NCI-H1417 treated with DMSO at 0.1 percent for 48 hours (cell line): ENCODE results near the gene EPS8L2.

Experiments used
- DNase-seq: peaks from one replicate; lab custom pipeline; 2025; lab: John Stamatoyannopoulos, UW

EPS8L2 gene

DNA sequence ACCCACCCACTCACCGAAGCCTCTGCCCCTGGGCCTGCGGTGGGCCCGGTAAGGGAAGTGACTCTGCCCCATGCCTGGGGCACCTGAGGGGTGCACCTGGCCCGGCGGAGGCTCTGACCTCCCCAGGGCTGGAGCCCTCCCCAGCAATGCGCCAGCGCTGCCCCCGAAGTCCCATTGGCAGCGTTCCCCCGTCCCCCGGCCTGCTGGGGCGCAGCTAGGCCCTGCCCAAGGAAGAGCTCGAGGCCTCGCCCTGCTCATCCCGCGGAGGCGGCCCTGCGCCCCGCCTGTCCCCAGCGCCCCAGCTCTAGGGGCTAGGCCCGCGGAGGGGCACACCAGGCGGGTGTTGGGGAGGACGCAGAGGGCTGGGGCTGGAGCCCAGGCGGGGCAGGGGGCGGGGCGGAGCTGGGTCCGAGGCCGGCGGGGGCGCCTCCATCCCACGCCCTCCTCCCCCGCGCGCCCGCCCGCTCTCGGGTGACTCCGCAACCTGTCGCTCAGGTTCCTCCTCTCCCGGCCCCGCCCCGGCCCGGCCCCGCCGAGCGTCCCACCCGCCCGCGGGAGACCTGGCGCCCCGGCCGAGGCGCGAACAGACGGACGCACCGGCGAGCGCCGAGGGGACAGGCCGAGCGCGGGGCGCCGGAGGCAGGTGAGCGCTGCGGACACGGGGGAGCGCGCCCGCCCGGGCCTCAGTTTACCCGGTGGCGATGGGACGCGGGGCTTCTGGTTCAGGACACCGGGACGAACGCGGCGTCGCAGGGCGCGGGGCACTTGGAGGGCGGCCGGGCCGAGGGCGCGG is at the start of gene EPS8L2:
Gene EPS8L2, plus strand, starts transcription at position 586 of the 793 bp plus-strand sequence. CDS start 3,177 bp downstream, outside the sequence.
- no peak for DNase-seq

DNA sequence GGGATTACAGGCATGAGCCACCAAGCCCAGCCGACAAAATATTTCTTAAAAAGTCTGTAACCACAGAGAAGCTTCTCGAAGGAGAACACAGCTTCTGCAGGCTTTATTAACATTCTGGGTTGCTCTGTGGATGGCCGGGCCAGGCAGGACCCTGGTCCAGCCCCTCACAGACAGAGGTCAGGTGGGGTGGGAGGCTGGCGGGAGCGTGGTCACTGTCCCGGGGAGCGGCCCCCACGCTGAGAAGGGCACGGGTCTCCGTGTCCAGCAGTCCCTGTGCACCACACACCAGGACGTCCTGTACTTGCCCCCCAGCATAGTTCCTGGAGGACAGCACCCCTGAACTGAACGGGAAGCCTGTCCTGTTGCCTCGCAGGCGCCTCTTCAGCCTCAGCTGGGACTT is 49.6 kb upstream of the EPS8L2 start:
- no peak for DNase-seq

DNA sequence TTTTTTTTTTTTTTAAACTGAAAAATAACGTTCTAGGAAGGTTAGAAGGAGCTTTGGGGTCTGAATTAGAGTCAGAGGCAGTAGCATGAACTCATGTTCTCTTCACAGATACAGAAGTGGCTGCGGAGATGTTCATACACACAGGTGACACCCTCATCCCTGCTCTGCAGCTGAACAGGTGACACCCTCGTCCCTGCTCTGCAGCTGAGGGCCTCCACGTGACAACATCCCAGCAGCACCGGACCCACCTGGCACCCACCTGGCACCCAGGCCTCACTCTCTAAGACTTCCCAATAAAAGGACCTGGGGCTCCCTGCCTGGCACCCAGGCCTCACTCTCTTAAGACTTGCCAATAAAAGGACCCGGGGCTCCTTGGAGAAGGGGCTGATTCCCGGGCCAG is 49.2 kb upstream of the EPS8L2 start:
- no peak for DNase-seq

DNA sequence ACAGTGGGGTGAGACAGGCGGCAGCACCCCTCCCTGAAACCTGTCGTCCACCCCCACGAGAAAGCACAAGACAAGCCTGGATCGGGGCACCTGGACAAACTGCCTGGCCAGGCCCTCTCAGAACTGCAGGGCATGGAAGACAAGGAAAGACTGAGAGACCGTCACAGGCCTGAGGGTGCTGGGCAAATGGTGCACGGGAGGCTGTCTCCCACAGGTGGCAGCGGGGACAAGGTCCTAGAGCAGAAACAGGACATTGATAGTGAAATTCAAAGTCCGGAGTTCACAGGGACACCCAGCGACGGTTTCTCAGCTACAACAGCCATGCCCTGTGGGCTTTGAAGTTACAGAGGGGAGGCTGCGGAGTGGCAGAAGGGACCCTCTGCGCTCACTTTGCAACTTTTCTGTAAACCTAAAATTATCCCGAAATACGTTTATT is 48.3 kb upstream of the EPS8L2 start:
- no peak for DNase-seq

DNA sequence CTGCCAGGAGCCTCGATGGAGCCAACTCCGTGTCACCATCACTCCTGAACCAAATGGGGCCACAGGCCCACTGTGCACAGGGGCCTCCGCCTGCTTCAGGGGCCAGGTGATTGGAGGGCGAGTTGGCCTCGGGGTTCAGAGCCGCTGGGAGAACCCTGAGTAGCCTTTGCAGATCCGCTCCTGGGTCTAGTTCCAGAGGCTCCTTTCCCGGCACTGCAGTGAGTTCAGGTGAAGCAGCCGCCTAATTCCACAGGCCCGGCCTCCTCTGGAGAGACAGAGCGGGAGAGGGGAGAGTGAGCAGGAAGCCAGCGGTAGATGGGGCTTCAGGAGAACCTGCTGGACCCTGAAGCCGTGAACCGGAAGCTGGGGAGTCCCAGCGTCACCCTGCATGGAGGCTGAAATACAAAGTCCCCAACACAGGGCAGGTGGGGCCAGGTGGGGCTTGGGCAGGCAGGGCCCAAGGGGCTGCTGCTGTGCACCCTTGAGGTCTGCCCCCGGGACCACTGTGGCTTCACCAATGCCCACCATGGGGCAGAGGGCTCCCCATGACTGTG is 46.4 kb upstream of the EPS8L2 start:
- DNase-seq: no peak

DNA sequence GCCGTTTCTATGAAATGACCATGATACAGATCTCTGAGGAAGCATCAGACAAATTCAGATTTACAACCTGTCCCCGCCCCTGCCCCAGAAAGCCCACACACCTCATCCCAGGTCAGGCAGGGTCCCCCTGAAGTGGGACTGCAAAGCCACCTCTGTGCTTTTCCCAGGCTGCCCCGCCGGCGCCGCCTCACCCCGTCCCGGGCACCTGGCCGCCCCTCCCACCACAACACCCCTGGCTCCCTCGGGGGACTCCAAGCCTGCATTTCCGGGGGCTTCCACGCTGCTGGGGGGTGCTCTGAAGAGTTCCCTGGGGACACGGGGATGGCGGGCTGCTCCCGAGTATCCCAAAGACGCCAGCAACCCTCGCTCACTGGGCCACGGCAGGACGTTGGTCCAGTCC is 45.8 kb upstream of the EPS8L2 start:
- no peak for DNase-seq

DNA sequence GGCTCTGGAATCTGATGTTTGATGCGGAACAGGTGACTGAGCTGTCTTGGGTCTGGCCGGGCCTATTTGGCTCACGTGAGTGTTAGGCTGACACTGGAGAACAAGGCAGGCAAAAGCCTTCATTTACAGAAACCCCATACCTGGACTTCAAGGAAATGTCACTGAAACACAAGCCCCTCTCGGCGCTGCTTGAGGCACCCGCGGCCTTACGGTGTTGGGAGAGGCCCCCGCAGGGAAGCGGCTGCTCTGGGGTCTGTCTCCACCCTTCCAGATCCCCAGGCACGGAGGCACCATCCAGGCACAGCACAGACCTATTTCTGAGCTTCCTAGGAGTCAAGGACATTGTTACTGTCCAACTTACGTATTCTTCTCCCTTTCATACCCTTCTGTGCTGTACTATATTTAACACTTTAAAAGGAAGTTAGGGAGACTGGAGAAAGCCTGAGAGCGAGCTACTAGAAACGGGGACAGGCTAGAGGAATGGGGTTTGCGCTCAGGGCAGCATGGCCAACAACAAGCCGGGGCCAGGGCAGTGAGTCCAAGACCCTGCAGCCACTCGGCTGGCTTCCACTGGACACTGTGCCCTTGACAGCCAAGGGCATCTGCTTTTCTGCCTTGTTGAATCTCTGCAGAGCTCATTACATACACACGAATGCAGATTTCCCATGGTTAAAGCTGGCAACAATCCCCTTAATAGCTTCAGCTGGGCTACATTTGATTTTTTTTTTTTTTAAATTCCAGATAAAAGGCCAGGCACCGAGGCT is 45.2 kb upstream of the EPS8L2 start:
- DNase-seq: no peak

DNA sequence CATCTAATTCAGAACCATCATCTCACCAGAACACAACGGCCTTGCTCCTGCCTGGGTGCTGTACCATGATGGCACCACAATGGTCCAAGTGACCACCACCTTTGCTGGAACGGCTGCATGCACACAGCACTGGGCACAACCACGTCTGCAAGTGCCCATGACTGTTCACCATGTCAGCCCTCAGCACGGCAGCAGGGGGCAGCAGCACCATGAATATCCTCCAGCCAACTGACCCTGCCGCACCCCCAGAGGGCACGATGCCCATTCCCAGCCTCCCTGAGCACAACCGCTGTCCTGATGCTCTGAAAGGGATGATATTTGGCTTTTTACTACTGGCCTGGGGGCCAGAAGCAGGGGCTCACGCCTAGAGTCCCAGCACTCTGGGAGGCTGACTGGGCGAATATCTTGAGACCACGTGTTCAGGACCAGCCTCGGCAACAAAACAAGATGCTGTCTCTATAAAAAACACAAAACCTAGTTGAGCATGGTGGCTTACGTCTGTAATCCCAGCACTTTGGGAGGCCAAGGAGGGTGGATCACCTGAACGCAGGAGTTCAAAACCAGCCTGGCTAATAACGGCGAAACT is 43.2 kb upstream of the EPS8L2 start:
- DNase-seq: no peak

DNA sequence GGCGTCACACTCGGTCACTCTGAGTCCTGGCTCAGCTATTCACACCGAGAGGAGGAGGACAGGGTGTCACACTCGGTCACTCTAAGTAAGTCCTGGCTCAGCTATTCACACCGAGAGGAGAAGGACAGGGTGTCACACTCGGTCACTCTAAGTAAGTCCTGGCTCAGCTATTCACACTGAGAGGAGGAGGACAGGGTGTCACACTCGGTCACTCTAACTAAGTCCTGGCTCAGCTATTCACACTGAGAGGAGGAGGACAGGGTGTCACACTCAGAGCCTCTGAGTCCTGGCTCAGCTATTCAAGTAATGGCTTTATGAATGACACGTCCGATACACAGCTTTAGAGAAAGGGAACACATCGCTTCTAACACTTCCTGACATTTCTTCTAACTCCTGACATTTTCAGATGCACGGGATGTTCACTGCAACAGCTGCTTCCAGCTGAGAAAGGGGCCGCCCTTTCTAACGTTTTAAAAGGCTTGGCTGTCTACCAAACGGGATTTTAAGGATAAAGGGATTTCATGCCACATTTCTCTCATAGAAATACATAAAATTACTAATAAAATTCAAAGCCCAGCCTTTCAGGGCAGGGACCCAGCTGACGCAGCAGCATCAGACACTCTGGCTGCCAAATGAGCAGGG is 40.8 kb upstream of the EPS8L2 start:
- DNase-seq: no peak

DNA sequence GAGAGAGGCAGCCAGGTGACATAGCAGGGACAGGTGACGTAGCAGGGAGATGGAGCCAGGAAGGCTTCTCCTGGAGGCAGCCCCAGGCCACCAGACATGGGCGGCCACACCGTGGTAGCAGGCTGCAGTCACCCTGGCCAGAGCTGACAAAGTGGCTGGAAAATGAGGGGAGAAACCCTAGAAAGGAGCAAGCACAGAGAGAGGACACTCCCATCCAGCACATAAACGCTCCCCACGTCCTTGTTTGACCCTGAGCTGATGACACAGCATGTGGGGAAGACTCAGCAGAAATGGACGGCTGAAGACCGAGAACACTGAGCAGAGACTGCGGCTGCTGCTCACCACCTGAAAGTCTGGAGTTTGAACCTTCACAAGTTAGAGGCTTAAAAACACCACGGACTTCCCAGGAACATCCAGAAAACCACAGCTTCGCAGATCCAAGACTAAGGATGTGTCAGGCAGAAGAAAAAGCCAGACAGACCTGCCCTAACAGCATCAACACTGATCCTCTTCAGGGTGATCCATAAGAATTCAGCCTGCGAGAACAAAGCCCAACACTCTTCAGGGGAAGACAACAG is 40.2 kb upstream of the EPS8L2 start:
- no peak for DNase-seq

DNA sequence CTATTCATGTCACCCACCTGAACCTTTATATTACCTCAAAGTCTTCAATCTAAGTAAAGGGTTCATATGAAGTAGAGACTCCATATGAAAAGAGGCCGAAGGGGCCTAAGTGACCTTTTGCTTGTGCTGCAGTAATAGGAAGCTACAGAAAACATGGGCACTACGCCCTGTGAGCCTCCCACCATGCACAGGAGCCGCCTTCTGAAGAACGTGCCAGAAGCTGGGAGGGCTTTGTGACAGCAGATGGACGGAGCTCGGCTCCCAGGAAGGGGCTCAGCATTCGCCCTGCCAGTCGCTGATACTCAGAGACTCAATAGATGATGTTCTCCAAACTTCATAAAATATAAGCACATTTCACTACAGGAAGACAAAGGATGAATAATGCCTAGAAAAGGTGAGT is 32.2 kb upstream of the EPS8L2 start:
- no peak for DNase-seq

DNA sequence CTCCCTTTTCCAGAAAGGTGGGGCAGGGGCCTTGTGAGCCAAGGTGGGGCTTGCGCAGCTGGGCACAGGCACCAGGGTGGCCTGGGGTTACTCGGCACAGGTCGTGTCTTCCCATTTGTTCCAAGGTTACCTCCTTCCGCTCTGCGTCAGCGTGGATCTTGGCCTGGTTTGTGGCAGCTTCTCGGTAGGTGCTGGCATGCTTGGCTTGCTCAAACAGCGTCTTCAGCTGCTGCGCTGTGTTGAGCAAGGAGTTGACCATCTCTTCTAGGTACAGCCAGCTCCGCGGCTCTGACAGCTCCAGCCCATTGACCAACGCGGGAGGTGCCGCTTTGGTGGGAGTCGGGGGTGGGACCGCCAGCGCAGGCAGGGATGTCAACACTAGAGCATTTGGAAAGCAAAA is 31.6 kb upstream of the EPS8L2 start:
- DNase-seq: no peak

DNA sequence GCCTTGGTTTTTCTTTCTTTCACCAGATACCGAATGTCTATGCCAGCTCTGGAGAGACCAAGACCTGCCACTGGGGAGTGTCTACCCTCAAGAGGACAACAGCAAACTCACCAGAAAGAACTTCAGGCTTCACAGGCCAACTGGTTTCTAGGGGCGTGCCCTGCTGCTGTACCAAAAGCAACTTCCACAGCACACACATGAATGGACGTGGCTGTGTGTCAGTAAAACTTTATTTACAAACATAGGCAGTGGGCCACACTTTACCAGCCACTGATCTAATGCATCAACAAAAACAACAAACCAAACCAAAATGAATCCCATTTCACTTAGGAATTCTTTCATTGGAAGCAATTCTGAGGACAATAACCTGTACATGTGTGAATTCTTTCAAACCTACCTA is 27.7 kb upstream of the EPS8L2 start:
- DNase-seq: no peak

DNA sequence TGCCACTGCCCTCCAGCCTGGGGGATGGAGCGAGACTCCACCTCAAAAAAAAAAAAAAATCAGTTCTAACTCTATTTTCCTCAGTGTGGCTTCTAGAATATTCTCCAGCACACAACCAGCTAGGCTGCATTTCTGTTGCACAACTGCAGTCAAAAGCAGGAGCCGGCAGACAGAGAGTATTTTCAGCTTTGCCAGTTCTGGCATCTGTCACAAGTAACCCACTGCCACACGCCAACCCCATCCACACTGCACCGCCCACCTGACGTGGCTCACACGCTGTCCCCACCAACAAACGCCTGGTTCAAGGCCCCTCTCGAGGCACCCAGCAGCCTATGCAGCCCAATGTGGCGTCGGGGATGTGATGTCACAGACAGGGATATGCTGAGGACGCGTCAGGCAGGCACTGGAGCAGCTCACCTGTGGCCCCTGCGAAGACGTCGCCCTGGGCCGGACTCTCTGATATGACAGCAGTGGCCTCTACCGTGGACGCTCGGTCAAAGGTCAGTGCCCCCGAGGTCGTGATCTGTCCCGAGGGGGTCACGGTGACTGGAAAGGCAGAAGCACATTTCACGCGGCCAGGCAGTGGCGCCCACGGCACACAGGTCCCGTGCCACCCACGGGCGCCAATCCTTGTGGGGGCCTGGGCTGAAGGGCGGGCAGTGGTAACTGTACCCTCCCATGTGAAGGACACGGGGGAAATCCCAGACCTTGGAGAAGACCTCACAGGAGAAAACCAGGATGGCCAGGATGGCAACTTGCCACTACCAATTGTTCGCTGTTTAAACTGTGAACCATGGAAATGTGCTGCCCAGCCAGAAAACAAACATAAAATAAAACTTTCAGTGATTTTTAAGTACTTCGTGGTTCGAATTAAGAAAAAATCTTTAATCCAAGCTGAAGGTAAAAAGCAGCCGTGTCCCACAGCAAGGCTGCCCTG is 26.5 kb upstream of the EPS8L2 start:
- DNase-seq: no peak

DNA sequence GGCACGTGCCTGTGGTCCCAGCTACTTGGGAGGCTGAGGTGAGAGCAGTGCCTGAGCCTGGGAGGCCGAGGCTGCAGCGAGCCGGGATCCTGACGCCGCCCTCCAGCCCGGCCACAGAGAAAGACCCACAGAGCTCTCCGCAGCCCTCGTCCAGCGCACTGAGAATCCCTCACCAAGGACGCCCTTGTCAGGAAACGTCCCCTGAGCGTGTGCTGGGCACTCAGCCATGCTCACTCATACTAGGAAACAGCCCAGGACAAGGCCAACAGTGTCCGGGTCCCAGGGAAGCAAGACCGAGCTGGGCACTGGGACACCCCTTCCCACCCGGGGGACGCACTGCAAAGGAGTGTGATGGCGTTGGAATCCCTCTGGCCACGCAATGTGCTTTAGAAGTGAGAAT is 25.6 kb upstream of the EPS8L2 start:
- no peak for DNase-seq

DNA sequence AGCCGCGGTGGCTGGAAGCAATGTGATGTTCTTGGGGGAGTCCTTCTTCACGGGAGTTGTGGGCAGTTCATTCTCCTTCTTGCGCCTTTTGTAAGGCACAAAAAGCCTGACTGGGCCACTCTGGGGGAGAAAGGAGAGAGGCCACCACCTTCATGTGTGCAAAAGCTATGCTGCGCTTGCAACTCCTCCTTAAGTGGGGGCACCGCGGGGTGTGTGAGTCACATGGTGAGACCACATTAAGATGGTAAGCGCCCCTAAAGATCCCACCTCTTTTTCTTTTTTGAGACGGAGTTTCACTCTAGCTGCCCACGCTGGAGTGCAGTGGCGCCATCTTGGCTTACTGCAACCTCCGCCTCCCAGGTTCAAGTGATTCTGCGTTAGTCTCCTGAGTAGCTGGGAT is 25.1 kb upstream of the EPS8L2 start:
- DNase-seq: no peak

DNA sequence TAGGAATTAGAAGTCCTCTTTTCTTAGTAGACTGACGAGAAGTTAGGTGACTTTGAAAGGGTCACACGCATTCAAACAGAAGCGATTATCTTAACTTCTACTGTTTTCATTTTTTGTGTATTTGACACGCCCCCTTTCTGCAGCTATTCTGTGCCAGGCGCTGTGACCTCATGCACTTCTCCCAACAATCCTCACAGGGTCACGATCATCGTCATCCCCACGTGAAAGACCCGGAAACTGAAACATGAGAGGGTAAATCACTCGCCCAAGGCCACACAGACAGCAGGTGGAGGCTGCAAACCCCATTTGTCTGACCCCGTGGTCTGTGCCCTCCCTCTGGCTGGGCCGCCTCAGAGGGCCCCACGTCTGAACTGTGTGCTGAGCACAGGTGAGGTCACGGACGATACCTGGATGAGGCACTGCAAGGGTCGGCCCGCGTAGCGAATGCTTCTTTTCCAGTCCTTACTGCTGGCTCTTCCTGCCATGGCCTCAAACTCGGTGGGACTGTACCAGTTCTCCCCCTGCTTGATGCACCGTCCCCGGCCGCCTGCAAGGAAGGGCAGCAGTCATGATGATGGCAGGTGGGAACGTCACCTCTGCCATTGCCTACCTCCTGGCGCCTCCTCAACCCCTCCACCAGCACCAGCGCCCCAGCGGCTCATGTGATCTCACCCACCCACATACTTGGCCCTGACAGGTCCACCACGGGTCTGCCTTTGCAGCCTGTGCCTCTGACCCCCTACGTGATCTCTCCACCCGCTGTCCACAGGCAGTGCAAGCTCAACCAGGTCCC is 19.4 kb upstream of the EPS8L2 start:
- no peak for DNase-seq

DNA sequence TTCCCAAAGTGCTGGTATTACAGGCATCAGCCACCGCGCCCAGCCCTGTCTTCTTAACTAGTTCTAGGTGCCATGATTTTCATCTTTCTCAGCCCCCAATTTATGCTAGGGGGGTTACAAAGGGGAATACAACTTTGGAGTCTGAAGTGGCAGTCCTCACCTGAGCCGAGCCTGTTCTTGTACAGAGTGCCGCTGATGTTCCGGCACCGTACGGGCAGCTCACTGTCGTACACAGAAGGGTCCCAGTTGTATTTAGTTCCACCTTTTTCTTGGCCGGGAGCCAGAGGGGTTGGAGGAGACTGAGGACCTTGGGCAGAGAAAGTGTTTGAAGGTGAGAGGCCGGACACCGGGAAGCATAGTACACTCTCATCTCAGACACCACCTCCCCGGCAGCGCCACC is 18.3 kb upstream of the EPS8L2 start:
- DNase-seq: no peak

DNA sequence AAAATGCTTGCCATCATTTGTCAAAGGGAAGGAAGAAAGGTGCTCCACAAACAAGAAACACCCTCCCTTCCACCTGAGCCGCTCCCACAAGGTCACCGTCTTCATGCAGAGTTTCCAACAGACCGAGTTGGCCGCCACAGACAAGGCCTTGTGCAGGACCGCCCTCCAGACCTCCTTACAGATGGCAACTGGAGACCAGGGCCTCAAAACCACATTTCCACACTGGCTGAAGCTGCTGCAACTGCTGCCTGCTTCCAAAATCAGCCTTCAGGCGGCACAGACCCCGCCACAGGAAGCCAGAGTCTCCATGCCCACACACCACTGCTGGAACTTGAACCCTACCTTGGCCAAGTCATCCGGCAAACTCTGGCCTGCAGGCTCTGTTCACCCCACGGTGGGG is 17.4 kb upstream of the EPS8L2 start:
- no peak for DNase-seq

DNA sequence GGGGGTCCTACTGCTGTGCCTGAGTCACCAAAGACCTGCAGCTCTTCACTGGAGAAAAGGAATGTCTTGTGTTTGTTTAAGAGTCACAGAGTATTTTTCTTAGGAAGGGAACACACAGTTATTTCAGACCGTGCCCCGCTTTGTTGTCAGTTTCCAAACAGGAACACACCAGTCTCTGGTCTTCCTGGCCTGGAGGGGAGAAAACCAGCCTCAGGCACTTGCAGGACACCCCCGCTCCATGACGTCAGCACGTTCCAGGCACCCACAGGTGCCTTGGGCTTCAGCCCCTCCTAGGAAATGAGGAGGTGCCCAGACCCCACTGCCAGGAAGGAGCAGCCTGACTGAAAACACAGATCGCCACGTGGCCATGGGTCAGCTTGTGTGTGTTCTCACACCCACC is 16.4 kb upstream of the EPS8L2 start:
- no peak for DNase-seq
